Liver (tissue), 9 donors: ENCODE results near the gene INSR. TPM values are rescaled to one million over a fixed set of nuclear protein-coding genes. Genes with fewer than 3 reads are reported as not detected.
A peak's percentile ranks its signal among the peaks of the same experiment; 100 is the strongest.

Experiments used
- DNase-seq: peaks from one replicate; pipeline ENCODE4 v3.0.0-alpha.2; 2017; ENCODE audit warnings: low spot score
- H3K27ac ChIP-seq, 2 donors: one replicate each; pipeline ENCODE4 v1.7.0; 2013; ENCODE audit warnings: inconsistent platforms in 2 of 2, low read length in 2 of 2, control low read depth in 1 of 2, low read depth in 1 of 2, mild to moderate bottlenecking in 1 of 2
- H3K27me3 ChIP-seq, 4 donors: one replicate each; pipeline versions ENCODE4 v1.6.1 to v1.7.0; 2013; ENCODE audit warnings: low read length in 3 of 4, inconsistent platforms in 1 of 4, mild to moderate bottlenecking in 1 of 4, moderate library complexity in 1 of 4; ENCODE audit not compliant: control insufficient read depth in 4 of 4, insufficient read depth in 4 of 4
- H3K36me3 ChIP-seq, 4 donors: one replicate each; pipeline versions ENCODE4 v1.6.1 to v1.7.0; 2013; ENCODE audit warnings: low read length in 3 of 4, mild to moderate bottlenecking in 3 of 4, low read depth in 1 of 4, moderate library complexity in 1 of 4; ENCODE audit not compliant: control insufficient read depth in 4 of 4, insufficient read depth in 3 of 4
- H3K4me1 ChIP-seq, 4 donors: one replicate each; pipeline versions ENCODE4 v1.6.1 to v1.7.0; 2013; ENCODE audit warnings: low read length in 3 of 4, mild to moderate bottlenecking in 3 of 4, moderate library complexity in 1 of 4; ENCODE audit not compliant: control insufficient read depth in 4 of 4, insufficient read depth in 4 of 4
- H3K4me3 ChIP-seq, 3 donors: one replicate each; pipeline versions ENCODE4 v1.6.1 to v1.7.0; 2013; ENCODE audit warnings: low read length in 3 of 3, control low read depth in 1 of 3, low read depth in 1 of 3, mild to moderate bottlenecking in 1 of 3
- H3K9ac ChIP-seq, 2 donors: one replicate each; pipeline ENCODE4 v1.7.0; 2013; ENCODE audit warnings: low read length in 2 of 2, mild to moderate bottlenecking in 2 of 2, moderate library complexity in 2 of 2, control low read depth in 1 of 2, low read depth in 1 of 2
- H3K9me3 ChIP-seq, 4 donors: one replicate each; pipeline versions ENCODE4 v1.6.1 to v1.7.0; 2013; ENCODE audit warnings: low read length in 3 of 4; ENCODE audit not compliant: control insufficient read depth in 4 of 4
- ATF3 ChIP-seq: IDR thresholded peaks from 2 replicates; pipeline ENCODE4 v1.6.1; 2016; ENCODE audit warnings: antibody characterized with exemption
- EGR1 ChIP-seq, 2 donors: IDR thresholded peaks; 2 replicates each; pipeline ENCODE4 v1.6.1; 2016 to 2018; ENCODE audit warnings: antibody characterized with exemption in 2 of 2, low read depth in 2 of 2
- GABPA ChIP-seq, 2 donors: IDR thresholded peaks in 1 of 2; conservative IDR thresholded peaks in 1 of 2; 2 replicates each; pipeline ENCODE4 v1.6.1; 2016; ENCODE audit warnings: antibody characterized with exemption in 2 of 2, mild to moderate bottlenecking in 1 of 2, moderate library complexity in 1 of 2
- HNF4A ChIP-seq, 2 donors: conservative IDR thresholded peaks; 2 replicates each; pipeline ENCODE4 v1.6.1; 2016; ENCODE audit warnings: antibody characterized with exemption in 2 of 2, mild to moderate bottlenecking in 2 of 2
- JUND ChIP-seq, 2 donors: IDR thresholded peaks; 2 replicates each; pipeline ENCODE4 v1.6.1; 2016; ENCODE audit warnings: antibody characterized with exemption in 2 of 2
- NR2F2 ChIP-seq: IDR thresholded peaks from 2 replicates; pipeline ENCODE4 v1.6.1; 2016; ENCODE audit warnings: antibody characterized with exemption
- RAD21 ChIP-seq, 2 donors: IDR thresholded peaks; 2 replicates each; pipeline ENCODE4 v1.6.1; 2016; ENCODE audit warnings: antibody characterized with exemption in 2 of 2, mild to moderate bottlenecking in 2 of 2
- RXRA ChIP-seq, 2 donors: IDR thresholded peaks; 2 replicates each; pipeline ENCODE4 v1.6.1; 2017 to 2018; ENCODE audit warnings: antibody characterized with exemption in 2 of 2, mild to moderate bottlenecking in 1 of 2
- SP1 ChIP-seq: IDR thresholded peaks from 2 replicates; pipeline ENCODE4 v1.6.1; 2018; ENCODE audit warnings: antibody characterized with exemption, mild to moderate bottlenecking
- YY1 ChIP-seq: IDR thresholded peaks from 2 replicates; pipeline ENCODE4 v1.6.1; 2016; ENCODE audit warnings: antibody characterized with exemption, mild to moderate bottlenecking
- WGBS: extraction: QIAGEN DNeasy Blood & Tissue Kit; methylation state at CpG from one replicate; pipeline ENCODE4 v1.1.7; 2013; 5-methylcytosine and 5-hydroxymethylcytosine counted together
- polyA plus RNA-seq, 2 donors: library from polyadenylated mRNA; stranded (reverse) in 1 of 2; unstranded in 1 of 2; fragments of 200-250 nt in 1 of 2; fragments of >200 nt in 1 of 2; fragmentation: Nextera tagmentation in 1 of 2; extraction: Ambion mirVana in 1 of 2; gene quantifications; one replicate each; pipeline versions ENCODE4 v1.2.1 to v1.2.3, GENCODE V29; 2013 to 2015
- total RNA-seq, 2 donors: library from RNA; depleted of rRNA; stranded (reverse); fragments of >200 nt; gene quantifications; one replicate each; pipeline ENCODE4 v1.2.3, GENCODE V29; 2014
- donor health status: healthy.
- donor health status: healthy.
- donor health status: healthy.
- donor health status: healthy.
- donor health status: healthy.

The INSR gene
- total and polyA plus RNA-seq, 4 donors, result 16.5 to 97.5 (median 50.8) TPM

DNA sequence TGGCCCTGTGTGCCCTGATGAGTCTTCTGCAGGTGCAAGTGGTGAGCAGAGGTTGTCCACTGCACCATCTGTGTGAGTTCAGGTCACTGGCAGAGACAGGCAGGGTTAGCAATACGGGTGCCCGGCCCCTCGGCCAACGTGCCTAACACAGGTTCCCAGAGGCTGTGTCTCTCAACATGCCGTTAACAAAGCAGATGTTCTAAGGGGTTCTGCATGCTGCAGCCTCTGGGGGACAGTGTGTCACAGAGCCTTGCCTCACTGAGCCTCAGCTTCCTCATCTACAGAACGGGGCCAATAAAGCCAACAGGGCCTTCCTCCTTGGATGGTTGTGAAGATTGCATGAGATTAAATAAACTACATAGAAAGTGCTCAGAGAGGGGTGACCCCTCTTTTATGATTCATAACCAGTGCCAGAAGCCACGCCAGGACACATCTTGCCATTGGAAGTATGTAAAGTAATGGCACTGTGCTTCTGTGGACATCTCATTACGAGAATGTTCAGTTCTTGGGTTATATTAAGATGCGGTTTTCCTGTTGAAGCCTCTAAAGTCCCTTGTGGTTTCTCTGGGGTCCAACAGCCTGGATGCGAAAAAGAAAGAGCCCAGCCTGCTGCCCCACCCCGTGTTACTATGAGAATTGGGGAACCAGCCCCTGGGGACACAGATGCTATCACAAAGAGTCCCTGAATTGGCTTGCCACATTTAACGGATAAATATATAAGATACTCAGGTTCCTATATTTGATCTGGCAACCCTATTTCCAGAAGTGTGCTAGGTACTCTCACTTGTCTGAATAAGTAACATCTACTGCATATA is 43.4 kb upstream of the INSR start:
- DNase-seq, result no peak
- TF ChIP-seq GABPA (IDR thresholded peaks at IDR 0.05 in 1 of 2, conservative IDR thresholded peaks at IDR 0.05 in 1 of 2) (no peak), RAD21 (IDR thresholded peaks at IDR 0.05) (no peak)
- Histone ChIP-seq H3K4me1 (peaks cover 0 to 2% (median 0%) of the 10 kb centered on the region in 4 donors), H3K36me3 (no peaks in the 10 kb centered on the region), H3K27ac (no peak overlapping the region), H3K4me3 (no peak overlapping the region), H3K9me3 (no peaks in the 10 kb centered on the region), H3K9ac (no peak overlapping the region), H3K27me3 (no peaks in the 10 kb centered on the region)
- 81% methylated on average over 12 of the region's 12 CpGs for WGBS

DNA sequence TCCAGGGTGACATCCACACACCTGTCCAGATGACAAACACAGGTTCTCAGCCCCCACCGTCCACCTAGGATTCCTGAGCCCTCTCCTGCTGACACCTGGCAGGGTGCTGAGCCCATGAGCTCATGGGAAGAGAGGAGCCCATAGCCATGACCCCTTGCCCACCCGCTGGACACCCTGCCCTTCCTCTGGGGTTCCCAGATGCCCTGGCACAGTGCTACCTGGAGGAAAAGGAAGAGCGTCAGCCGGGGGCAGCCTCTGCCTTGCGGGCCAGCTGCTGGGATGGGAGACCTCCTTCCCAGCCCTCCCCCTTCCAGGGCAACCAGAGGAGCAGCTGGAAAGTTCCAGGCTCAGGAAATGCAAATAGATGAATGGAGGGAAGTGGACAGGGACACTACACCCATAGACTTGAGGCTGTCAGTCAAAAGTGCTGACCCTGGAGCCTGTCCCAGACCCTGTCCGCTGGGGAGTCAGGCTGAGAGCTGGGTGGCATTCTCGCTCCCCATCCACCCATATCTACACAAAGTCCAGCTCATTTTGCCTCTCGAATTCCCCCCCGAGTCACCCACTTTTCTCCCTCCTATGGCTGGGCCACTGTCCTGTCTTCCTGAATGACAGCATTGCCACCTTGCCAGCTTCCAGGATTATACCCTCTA is 42.2 kb upstream of the INSR start:
- Histone ChIP-seq H3K27ac (no peak overlapping the region), H3K4me1 (peaks cover 0 to 2% (median 0%) of the 10 kb centered on the region in 4 donors), H3K27me3 (no peaks in the 10 kb centered on the region), H3K9me3 (no peaks in the 10 kb centered on the region), H3K4me3 (no peak overlapping the region), H3K9ac (no peak overlapping the region), H3K36me3 (no peaks in the 10 kb centered on the region)
- 85% methylated on average over 9 of the region's 9 CpGs for WGBS
- no peak for DNase-seq
- TF ChIP-seq NR2F2, result peak; percentile 70
- no peak for TF ChIP-seq SP1

DNA sequence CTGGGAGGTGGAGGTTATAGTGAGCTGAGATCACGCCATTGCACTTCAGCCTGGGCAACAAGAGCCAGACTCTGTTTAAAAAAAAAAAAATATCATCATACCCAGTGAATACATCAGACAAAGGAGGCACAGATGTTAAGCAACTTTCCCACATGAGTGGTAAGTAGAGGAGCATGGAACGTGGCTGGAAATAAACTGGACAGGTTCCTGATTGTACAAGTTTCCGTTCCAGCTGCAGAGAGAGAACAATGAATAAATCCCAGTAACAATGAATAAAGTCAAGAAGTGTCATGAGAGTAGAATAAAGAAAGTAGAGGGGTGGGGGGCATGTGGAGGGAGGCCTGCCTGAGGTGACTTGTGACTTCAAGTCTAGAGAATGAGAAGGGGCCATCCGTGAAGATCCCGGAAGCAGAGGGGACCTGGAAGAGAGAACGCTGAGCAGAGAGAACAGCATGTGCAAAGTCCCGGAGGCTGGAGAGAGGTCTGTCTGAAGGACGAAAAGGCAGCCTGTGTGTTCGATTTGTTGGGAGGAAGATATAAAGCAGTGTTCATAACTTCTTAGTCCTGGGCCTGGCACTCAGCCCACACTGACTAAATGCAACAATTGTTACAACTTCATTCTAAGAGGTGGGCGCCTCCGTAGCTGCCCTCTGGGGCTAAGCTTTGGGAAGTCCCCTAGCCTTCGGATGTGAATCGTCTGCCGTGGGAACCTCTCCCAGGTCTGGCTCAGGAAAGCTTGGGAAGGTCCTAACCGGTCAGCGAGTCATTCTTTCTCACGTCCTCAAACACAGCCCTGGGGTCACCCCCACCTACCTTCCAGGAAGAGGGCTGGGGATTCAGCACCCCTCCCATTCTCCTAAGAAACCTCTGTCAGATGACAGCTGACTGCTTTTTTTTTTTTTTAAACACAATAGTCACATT is 39.2 kb upstream of the INSR start:
- no peaks in the 10 kb centered on the region for H3K27me3 ChIP-seq
- no peaks in the 10 kb centered on the region for H3K36me3 ChIP-seq
- no peaks in the 10 kb centered on the region for H3K4me1 ChIP-seq
- no peak overlapping the region for H3K27ac ChIP-seq
- TF ChIP-seq RXRA (IDR thresholded peaks at IDR 0.05) (no peak), HNF4A (conservative IDR thresholded peaks at IDR 0.05) (no peak), NR2F2 (peak; percentile 38), JUND (IDR thresholded peaks at IDR 0.05) (no peak)
- no peak overlapping the region for H3K9ac ChIP-seq
- no peak overlapping the region for H3K4me3 ChIP-seq
- DNase-seq, result no peak
- 78% methylated on average over 17 of the region's 17 CpGs for WGBS
- H3K9me3 ChIP-seq, result no peaks in the 10 kb centered on the region

DNA sequence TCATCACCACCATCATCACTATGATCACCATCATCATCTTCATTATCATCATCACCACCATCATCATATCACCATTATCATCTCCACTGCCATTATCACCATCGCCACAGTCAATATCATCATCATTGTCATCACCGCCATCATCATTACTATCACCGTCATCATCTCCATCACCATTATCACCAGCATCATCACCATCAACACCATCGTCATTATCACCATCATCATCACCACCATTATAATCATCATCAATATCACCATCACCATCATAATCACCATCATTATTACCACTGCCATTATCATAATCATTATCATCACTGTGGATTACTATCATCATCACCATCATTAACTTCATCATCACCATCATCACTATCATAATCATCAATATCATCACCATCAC is 37.2 kb upstream of the INSR start:
- Histone ChIP-seq H3K4me1 (no peaks in the 10 kb centered on the region), H3K27me3 (no peaks in the 10 kb centered on the region)

More for the DNA sequence above, 37.2 kb upstream of the INSR start:
- H3K4me3 ChIP-seq, result no peak overlapping the region
- TF ChIP-seq ATF3 (no peak), HNF4A (conservative IDR thresholded peaks at IDR 0.05) (no peak), EGR1 (IDR thresholded peaks at IDR 0.05; ENCODE audit: low read depth in 2 of 2) (no peak), SP1 (no peak), YY1 (no peak)
- H3K9me3 ChIP-seq, result no peaks in the 10 kb centered on the region
- no peak for DNase-seq
- 84% methylated on average over 4 of the region's 4 CpGs for WGBS
- no peak overlapping the region for H3K9ac ChIP-seq
- H3K27ac ChIP-seq, result no peak overlapping the region
- no peaks in the 10 kb centered on the region for H3K36me3 ChIP-seq
